22Rv1 (cell line): ENCODE results near the gene PHRF1.

Source experiments
- ZFX ChIP-seq: fragments of 450-650 bp; IDR thresholded peaks from 2 replicates; pipeline ENCODE4 v1.6.1; 2017; ENCODE audit warnings: antibody characterized with exemption, borderline replicate concordance
- TF ChIP-seq, protein P1 (sequence below): fragments of 450-650 bp; IDR thresholded peaks from 2 replicates; pipeline ENCODE4 v1.5.1; 2017; ENCODE audit warnings: mild to moderate bottlenecking

DNA sequence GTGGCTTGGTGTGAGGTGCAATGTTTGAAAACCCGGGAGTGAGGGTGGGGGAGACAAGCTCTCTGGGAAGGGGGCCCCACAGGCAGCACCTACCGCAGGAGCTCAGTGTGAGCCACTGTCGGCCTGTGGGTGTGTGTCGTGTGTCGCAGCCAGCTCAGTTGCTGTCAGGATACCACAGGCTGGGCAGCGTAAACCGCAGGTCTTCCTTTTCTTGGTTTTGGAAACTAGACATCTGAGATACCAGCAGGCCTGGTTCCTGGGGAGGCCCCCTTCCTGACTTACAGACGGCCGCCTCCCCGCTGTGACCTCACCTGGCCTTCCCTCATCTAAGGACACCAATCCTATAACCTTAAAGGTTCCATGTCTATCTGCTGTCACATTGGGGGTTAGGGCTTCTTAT is 20.1 kb downstream of the PHRF1 start:
- TF ChIP-seq, protein P1, sequence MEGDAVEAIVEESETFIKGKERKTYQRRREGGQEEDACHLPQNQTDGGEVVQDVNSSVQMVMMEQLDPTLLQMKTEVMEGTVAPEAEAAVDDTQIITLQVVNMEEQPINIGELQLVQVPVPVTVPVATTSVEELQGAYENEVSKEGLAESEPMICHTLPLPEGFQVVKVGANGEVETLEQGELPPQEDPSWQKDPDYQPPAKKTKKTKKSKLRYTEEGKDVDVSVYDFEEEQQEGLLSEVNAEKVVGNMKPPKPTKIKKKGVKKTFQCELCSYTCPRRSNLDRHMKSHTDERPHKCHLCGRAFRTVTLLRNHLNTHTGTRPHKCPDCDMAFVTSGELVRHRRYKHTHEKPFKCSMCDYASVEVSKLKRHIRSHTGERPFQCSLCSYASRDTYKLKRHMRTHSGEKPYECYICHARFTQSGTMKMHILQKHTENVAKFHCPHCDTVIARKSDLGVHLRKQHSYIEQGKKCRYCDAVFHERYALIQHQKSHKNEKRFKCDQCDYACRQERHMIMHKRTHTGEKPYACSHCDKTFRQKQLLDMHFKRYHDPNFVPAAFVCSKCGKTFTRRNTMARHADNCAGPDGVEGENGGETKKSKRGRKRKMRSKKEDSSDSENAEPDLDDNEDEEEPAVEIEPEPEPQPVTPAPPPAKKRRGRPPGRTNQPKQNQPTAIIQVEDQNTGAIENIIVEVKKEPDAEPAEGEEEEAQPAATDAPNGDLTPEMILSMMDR, result no peak
- TF ChIP-seq ZFX, result no peak
